GOT3 (cell line): Measurements from ENCODE around the gene CTSZ.
"Not testable (repeated sequence)": the region's sequence is repeated elsewhere in the genome, so short reads cannot be mapped to it uniquely, and the experiment has no call there.

Experiments
- DNase-seq: peaks from one replicate; lab custom pipeline; 2025; ENCODE audit warnings: mixed read lengths; lab: John Stamatoyannopoulos, UW

The CTSZ gene

GRCh38 chr20:59013031-59013951, 6.2 kb upstream of the CTSZ start:
- DNase-seq, result no peak

GRCh38 chr20:59011874-59012157, 4.8 kb upstream of the CTSZ start:
- not testable (repeated sequence) for DNase-seq

GRCh38 chr20:59010995-59011873, 4.2 kb upstream of the CTSZ start:
- no peak for DNase-seq

- no peak for DNase-seq
Measured at GRCh38 chr20:59010321-59010994, 3.4 kb upstream of the CTSZ start.

- DNase-seq, result no peak
Measured at GRCh38 chr20:59008715-59009336, 1.8 kb upstream of the CTSZ start.

GRCh38 chr20:59007665-59008511, 834 bp upstream of the CTSZ start:
- DNase-seq, result no peak

GRCh38 chr20:59006167-59006863, 739 bp downstream of the CTSZ start:
- DNase-seq, result no peak

- no peak for DNase-seq
Measured at GRCh38 chr20:59005523-59006166, 1.4 kb downstream of the CTSZ start.

GRCh38 chr20:59004763-59005522, 2.1 kb downstream of the CTSZ start:
- no peak for DNase-seq

- no peak for DNase-seq
Measured at GRCh38 chr20:59004493-59004762, 2.6 kb downstream of the CTSZ start.

GRCh38 chr20:59003836-59004492, 3.1 kb downstream of the CTSZ start:
- DNase-seq, result no peak

GRCh38 chr20:59002874-59003399, 4.1 kb downstream of the CTSZ start:
- DNase-seq, result no peak

GRCh38 chr20:59002388-59002787, 4.7 kb downstream of the CTSZ start:
- no peak for DNase-seq

- DNase-seq, result no peak
Measured at GRCh38 chr20:59001449-59002171, 5.4 kb downstream of the CTSZ start.

GRCh38 chr20:59001068-59001448, 6.0 kb downstream of the CTSZ start:
- DNase-seq, result no peak

GRCh38 chr20:59000326-59000725, 6.7 kb downstream of the CTSZ start:
- DNase-seq, result no peak

- DNase-seq, result no peak
Measured at GRCh38 chr20:58998656-58999055, 8.4 kb downstream of the CTSZ start.

GRCh38 chr20:58997141-58997770, 9.8 kb downstream of the CTSZ start:
- no peak for DNase-seq
